VCaP (cell line): ENCODE data around the gene ENTPD3.
A peak's percentile ranks its signal among the peaks of the same experiment; 100 is the strongest.

Experiments
- H3K27ac ChIP-seq: fragments of 450-650 bp; 2 replicates; pipeline ENCODE4 v1.5.1; 2017
- TF ChIP-seq, protein P1 (sequence below): fragments of 450-650 bp; conservative IDR thresholded peaks from 2 replicates; pipeline ENCODE4 v1.5.1; 2017; ENCODE audit warnings: mild to moderate bottlenecking, moderate library complexity

Gene ENTPD3

DNA sequence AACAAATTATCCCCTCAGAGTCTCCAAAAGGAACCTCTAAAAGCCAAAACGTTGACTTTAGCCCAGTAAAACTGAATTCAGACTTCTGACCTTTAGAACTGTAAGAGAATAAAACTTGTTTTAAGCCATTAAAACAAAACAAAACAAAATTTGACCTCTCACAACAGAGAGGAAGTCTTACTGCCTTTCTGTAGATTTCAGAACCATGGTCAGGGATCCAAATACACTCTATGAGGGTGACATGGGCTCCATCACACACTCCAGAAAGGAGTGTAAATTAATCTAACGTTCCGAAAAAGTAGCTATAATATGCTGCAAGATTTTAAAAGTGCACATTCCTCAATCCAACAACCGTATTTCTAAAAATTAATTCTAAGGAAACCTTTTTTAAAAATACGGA, 50.9 kb downstream of the ENTPD3 start:
- no peak overlapping the region for H3K27ac ChIP-seq
- TF ChIP-seq, protein P1, sequence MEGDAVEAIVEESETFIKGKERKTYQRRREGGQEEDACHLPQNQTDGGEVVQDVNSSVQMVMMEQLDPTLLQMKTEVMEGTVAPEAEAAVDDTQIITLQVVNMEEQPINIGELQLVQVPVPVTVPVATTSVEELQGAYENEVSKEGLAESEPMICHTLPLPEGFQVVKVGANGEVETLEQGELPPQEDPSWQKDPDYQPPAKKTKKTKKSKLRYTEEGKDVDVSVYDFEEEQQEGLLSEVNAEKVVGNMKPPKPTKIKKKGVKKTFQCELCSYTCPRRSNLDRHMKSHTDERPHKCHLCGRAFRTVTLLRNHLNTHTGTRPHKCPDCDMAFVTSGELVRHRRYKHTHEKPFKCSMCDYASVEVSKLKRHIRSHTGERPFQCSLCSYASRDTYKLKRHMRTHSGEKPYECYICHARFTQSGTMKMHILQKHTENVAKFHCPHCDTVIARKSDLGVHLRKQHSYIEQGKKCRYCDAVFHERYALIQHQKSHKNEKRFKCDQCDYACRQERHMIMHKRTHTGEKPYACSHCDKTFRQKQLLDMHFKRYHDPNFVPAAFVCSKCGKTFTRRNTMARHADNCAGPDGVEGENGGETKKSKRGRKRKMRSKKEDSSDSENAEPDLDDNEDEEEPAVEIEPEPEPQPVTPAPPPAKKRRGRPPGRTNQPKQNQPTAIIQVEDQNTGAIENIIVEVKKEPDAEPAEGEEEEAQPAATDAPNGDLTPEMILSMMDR: no peak

DNA sequence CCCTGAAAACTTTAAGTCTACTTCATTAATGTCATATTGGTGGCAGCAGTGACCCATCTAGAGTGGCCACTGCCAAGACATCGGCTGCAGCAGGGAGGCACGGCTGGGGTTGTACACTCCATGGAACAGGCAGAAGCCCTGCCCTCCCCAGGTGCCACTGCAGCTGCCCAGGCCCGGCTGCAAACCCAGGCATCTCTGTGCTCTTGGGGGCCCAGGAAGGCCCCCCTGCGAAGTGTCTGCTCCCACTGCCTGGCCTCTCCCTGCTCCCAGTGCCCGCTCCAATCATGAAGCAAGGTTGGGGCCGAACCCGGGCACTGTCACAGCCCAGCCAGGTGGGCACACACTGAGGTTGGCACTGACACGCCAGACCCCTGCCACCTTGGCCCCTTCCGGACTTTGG, 58.1 kb downstream of the ENTPD3 start:
- TF ChIP-seq, protein P1: no peak

DNA sequence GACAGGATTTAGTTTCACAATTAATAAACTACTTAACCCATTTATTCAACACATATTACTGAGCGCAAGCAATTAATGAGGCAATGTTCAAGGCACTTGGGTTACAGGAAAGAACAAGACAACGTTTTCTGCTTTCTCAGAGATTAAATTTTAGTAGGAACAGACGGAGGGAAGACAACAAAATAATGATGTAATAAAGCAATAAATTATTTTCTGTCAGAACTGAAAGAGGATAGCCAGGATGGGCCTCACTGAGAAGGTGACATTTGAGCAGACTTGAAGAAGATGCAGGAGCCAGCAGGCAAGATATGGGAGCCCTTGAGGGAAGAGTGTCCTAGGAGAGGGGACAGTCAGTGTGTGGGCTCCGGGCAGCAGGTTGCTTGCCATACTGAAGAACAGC, 58.9 kb downstream of the ENTPD3 start:
- TF ChIP-seq, protein P1: no peak
- no peak overlapping the region for H3K27ac ChIP-seq

More for the DNA sequence above, 58.1 kb downstream of the ENTPD3 start:
- no peak overlapping the region for H3K27ac ChIP-seq

DNA sequence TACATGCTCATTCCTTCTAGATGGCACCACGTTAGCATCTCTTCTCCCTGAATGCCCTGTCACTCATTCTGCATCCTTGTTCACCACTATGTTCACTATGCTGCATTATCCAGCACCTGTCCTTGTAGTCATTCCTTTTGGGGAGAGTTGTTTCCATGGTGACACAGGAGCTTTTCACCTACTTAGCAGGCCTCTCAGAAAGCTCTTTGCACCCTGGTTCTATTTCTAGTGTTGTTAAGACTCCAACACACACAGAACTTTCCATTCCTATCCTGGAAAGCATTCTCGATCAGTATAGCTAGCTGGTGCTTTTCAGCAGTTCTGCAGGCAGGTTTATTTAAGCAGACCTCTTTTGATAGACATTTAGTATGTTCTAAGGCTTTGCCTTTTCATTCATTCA, 63.5 kb downstream of the ENTPD3 start:
- TF ChIP-seq, protein P1: no peak
- H3K27ac ChIP-seq: no peak overlapping the region

DNA sequence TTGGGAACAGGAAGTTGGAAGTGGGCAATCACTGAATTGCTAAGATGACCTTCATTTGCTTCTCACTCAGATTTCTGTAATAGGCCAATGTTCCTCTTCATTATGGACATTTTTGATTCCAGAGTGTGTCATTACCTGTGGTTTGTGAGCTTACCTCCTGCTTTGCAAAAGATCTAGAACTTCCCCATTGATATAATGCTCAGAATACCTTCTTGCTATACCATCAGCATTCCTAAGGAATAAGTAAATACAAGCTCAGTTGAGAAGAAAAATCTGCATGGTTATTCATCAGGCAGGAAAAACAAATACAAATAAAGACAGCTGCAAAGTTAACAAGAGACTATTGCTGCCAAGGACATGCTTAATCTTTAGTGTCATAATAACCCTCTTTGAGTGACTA, 64.6 kb downstream of the ENTPD3 start:
- peak overlapping the region; percentile 87 for H3K27ac ChIP-seq
- TF ChIP-seq, protein P1: no peak

DNA sequence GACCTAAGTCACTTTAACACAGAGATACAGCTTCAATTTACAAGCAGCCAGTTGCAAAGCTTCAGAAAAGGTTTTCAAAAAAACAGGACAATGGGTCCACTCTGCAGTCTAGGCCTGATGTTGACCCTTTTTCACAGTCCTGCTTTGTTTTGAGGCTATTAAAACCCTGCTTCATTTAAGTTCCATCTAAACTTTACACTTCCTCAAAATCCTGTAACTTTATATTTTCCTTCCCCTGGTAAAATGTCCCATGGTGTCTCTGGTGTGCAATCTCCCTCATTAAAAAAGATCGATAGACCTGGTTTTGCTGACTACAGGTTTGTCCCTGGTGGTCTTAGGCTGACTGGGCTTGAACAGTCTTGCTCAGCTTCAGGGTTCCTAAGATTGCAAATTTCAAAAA, 65.1 kb downstream of the ENTPD3 start:
- H3K27ac ChIP-seq: peak overlapping the region; percentile 87
- TF ChIP-seq, protein P1: no peak

DNA sequence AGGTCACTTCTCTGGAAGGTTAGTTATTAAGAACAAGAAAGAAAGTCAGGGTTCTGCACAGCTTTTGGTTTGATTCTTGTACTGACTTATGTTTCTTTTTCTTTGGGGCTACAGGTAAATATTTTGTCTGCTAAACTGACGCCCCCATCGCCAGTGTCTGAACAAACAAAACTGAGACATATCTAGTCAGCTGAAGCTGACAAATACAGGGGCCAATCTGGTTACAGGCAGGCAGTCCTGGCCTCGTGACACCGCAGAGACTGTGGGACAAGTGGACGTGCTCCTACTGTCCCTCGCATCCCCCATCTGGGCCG, 65.5 kb downstream of the ENTPD3 start:
- peak overlapping the region; percentile 87 for H3K27ac ChIP-seq
- TF ChIP-seq, protein P1: no peak
